Kidney (tissue), 14 donors: ENCODE measurements around the gene SYS1. TPM values are rescaled to one million over a fixed set of nuclear protein-coding genes. Genes with fewer than 3 reads are reported as not detected.

Experiments used
- DNase-seq, 5 donors: peaks; one replicate each; pipeline ENCODE4 v3.0.0-alpha.2; 2013 to 2020
- FAIRE-seq: peaks from 2 replicates; lab custom pipeline; 2012; peaks lifted over from hg19 to GRCh38; lab: Jason Lieb, UNC
- H3K27ac ChIP-seq, 2 donors: one replicate each; pipeline ENCODE4 v1.7.0; 2013; ENCODE audit warnings: low read depth in 2 of 2, low read length in 2 of 2, inconsistent platforms in 1 of 2
- H3K27me3 ChIP-seq: one replicate; pipeline ENCODE4 v1.7.1; 2013; ENCODE audit warnings: low read length, inconsistent platforms; ENCODE audit not compliant: control insufficient read depth, insufficient read depth
- H3K36me3 ChIP-seq, 3 donors: one replicate each; pipeline versions ENCODE4 v1.7.0 to v1.7.1; 2013; ENCODE audit warnings: low read length in 3 of 3, control low read depth in 1 of 3, inconsistent platforms in 1 of 3; ENCODE audit not compliant: insufficient read depth in 3 of 3, control insufficient read depth in 2 of 3
- H3K4me1 ChIP-seq, 3 donors: one replicate each; pipeline versions ENCODE4 v1.7.0 to v1.7.1; 2013; ENCODE audit warnings: low read length in 3 of 3, inconsistent platforms in 1 of 3, low read depth in 1 of 3; ENCODE audit not compliant: control insufficient read depth in 2 of 3, insufficient read depth in 2 of 3
- H3K4me3 ChIP-seq, 3 donors: one replicate each; pipeline versions ENCODE4 v1.7.0 to v1.8.1; 2013; ENCODE audit warnings: low read length in 3 of 3, control low read depth in 1 of 3, inconsistent platforms in 1 of 3
- H3K9ac ChIP-seq, 3 donors: one replicate each; pipeline versions ENCODE4 v1.7.0 to v1.7.1; 2013; ENCODE audit warnings: low read length in 3 of 3, control low read depth in 1 of 3, inconsistent platforms in 1 of 3
- H3K9me3 ChIP-seq, 3 donors: one replicate each; pipeline versions ENCODE4 v1.7.0 to v1.7.1; 2013; ENCODE audit warnings: low read length in 3 of 3, control low read depth in 1 of 3, inconsistent platforms in 1 of 3; ENCODE audit not compliant: control insufficient read depth in 2 of 3, insufficient read depth in 1 of 3
- intact Hi-C: fragments of 100-400 bp; cut with DNase I; formaldehyde crosslinking; loops from one replicate; pipeline ENCODE4 v1.11.1; 2022
- polyA plus RNA-seq: library from polyadenylated mRNA; stranded (reverse); fragments of 350-450 nt; fragmentation: Illumina TruSeq; extraction: RNeasy Lipid Tissue Mini Kit (QIAGEN cat#74804); gene quantifications from one replicate; pipeline ENCODE4 v1.2.3, GENCODE V29; 2014; ENCODE audit warnings: low read depth, low replicate concordance; ENCODE audit not compliant: insufficient read depth
- total RNA-seq: library from RNA; stranded (reverse); fragmentation: NEBNext Ultra II Directional; extraction: Animal tissue kit (Norgen Biotek cat#: 25700); gene quantifications from one replicate; pipeline ENCODE4 v1.2.1, GENCODE V29; 2021
- TF ChIP-seq, protein P1 (sequence below): IDR thresholded peaks from 3 replicates; pipeline ENCODE4 v1.5.1; 2012; ENCODE audit warnings: mild to moderate bottlenecking, moderate library complexity, borderline replicate concordance; ENCODE audit not compliant: insufficient read depth; ENCODE audit errors: extremely low read depth
- donor health status: control.
- donor health status: control.
- donor health status: control.
- donor health status: control.
- donor health status: control.
- donor health status: DM: yes; HTN: yes; CAD: no.
- donor health status: Normal renal cell carcinoma (clear cell type).

The SYS1 gene
- total and polyA plus RNA-seq, 2 donors from 2014 or later = 38.7 to 39.8 TPM

GRCh38 chr20:45359406-45360148 lies 3.4 kb upstream of the SYS1 start:
- Histone ChIP-seq H3K9ac (peak overlapping the region in 2 of 3 donors; percentile 17 to 77), H3K9me3 (no peaks in the 10 kb centered on the region), H3K27ac (peak overlapping the region; percentile 96), H3K27me3 (no peaks in the 10 kb centered on the region), H3K4me1 (peaks cover 2 to 37% (median 31%) of the 10 kb centered on the region in 3 donors), H3K4me3 (no peak overlapping the region), H3K36me3 (no peaks in the 10 kb centered on the region)
- intact Hi-C loops = no loop called here
- FAIRE-seq (no peak), DNase-seq (no peak)
- TF ChIP-seq, protein P1, sequence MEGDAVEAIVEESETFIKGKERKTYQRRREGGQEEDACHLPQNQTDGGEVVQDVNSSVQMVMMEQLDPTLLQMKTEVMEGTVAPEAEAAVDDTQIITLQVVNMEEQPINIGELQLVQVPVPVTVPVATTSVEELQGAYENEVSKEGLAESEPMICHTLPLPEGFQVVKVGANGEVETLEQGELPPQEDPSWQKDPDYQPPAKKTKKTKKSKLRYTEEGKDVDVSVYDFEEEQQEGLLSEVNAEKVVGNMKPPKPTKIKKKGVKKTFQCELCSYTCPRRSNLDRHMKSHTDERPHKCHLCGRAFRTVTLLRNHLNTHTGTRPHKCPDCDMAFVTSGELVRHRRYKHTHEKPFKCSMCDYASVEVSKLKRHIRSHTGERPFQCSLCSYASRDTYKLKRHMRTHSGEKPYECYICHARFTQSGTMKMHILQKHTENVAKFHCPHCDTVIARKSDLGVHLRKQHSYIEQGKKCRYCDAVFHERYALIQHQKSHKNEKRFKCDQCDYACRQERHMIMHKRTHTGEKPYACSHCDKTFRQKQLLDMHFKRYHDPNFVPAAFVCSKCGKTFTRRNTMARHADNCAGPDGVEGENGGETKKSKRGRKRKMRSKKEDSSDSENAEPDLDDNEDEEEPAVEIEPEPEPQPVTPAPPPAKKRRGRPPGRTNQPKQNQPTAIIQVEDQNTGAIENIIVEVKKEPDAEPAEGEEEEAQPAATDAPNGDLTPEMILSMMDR = no peak

DNA sequence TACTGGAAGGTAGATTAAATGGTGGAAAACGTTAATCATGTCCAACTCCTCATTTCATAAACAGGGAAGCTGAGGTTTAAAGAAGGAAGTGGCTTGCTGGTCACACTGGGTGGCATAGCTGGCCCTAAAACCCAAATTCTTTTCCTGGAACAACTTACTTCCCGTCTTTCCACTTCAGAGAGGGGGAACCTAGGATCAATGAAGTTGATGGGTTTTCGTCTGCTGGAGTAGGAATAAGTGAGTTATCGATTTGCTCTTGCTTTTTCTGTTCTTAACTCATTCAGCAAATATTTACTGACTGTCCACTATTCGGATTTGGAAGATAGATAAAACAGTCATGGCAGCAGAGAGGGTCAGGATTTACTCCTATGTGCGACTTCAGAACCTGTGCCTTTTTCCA lies 1.2 kb upstream of the SYS1 start:
- FAIRE-seq (no peak), DNase-seq (peak in 1 of 5 donors; percentile 16)
- Histone ChIP-seq H3K9ac (no peak overlapping the region), H3K9me3 (no peaks in the 10 kb centered on the region), H3K27ac (no peak overlapping the region), H3K27me3 (no peaks in the 10 kb centered on the region), H3K4me3 (no peak overlapping the region), H3K4me1 (peaks cover 2 to 40% (median 31%) of the 10 kb centered on the region in 3 donors), H3K36me3 (peaks cover 2 to 15% (median 7%) of the 10 kb centered on the region in 3 donors)
- TF ChIP-seq, protein P1 = no peak
- intact Hi-C loops = no loop called here

- H3K27ac ChIP-seq = peak overlapping the region; percentile 99
- no peak for FAIRE-seq
- TF ChIP-seq, protein P1 = no peak
- no peaks in the 10 kb centered on the region for H3K27me3 ChIP-seq
- DNase-seq = peak in 1 of 5 donors; percentile 39
- H3K9ac ChIP-seq = peak overlapping the region; percentile 59 to 88 (median 83)
- no peaks in the 10 kb centered on the region for H3K9me3 ChIP-seq
- peaks cover 0 to 30% (median 25%) of the 10 kb centered on the region in 3 donors for H3K4me1 ChIP-seq
- peaks cover 2 to 35% (median 19%) of the 10 kb centered on the region in 3 donors for H3K36me3 ChIP-seq
- intact Hi-C loops = no loop called here
- H3K4me3 ChIP-seq = peak overlapping the region; percentile 87 to 94 (median 90)
Measured at GRCh38 chr20:45363611-45364492, 896 bp downstream of the SYS1 start.
